ENCODE measurements around the gene LSM5.

LSM5 gene

DNA sequence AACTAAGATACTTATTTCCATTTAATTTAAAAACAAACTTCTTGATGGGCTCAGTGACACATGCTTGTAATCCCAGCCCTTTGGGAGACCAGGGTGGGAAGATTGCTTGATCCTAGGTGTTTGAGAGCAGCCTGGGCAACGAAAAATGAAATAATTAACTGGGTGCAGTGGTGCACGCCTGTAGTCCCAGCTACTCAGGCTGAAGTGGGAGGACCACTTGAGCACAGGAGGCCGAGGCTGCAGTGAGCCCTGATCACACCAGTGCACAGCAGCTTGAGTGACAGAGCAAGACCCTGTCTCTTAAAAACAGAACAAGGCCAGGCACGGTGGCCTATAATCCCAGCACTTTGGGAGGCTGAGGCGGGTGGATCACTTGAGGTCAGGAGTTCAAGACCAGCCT lies 42.5 kb upstream of the LSM5 start:
- TF ChIP-seq, protein P1, sequence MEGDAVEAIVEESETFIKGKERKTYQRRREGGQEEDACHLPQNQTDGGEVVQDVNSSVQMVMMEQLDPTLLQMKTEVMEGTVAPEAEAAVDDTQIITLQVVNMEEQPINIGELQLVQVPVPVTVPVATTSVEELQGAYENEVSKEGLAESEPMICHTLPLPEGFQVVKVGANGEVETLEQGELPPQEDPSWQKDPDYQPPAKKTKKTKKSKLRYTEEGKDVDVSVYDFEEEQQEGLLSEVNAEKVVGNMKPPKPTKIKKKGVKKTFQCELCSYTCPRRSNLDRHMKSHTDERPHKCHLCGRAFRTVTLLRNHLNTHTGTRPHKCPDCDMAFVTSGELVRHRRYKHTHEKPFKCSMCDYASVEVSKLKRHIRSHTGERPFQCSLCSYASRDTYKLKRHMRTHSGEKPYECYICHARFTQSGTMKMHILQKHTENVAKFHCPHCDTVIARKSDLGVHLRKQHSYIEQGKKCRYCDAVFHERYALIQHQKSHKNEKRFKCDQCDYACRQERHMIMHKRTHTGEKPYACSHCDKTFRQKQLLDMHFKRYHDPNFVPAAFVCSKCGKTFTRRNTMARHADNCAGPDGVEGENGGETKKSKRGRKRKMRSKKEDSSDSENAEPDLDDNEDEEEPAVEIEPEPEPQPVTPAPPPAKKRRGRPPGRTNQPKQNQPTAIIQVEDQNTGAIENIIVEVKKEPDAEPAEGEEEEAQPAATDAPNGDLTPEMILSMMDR (IDR thresholded peaks at IDR 0.05; ENCODE audit: low read depth, low read length), result no peak
- no peak for DNase-seq (ENCODE audit: extremely low read depth, low read depth)

DNA sequence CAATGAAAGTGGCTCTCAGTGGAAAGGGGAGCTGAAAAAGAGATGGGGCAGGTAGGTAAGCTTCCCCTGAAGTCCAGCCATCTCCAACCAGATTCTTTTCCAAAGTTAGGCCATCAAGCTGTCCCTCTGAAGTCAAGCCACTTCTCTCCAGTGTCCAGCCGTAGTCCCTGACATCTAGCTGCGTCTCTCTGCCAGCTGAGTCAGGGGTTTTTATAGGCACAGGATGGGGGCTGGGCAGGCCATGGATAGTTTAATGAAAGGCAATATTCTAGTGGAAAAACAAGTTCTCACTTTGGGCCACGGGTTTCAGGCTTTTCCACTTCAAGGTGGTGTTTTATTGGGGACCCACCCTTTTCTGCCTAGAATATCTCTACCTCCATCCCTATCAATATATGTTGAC lies 41.9 kb upstream of the LSM5 start:
- DNase-seq (ENCODE audit: extremely low read depth, low read depth), result no peak
- TF ChIP-seq, protein P1 (IDR thresholded peaks at IDR 0.05; ENCODE audit: low read depth, low read length), result no peak

DNA sequence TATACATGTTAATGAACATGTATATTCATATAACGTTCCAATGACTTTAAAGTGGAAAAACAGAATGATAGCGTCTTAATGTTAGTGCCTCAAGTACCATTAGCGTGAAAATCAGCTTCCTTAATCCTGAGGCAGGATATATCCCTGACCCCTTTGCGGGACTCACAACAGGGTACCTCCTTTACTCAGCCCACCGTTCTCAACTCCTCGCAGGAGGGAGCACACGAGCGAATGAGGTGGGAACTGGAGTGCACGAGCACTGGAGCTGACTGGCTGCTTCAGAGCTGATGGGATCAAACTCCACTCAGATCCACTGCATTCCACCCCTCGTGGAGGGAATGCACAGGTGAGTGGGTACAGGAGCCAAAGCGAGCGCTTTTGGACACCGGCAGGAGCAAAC lies 41.2 kb upstream of the LSM5 start:
- TF ChIP-seq, protein P1 (IDR thresholded peaks at IDR 0.05; ENCODE audit: low read depth, low read length), result no peak
- DNase-seq (ENCODE audit: extremely low read depth, low read depth), result no peak

DNA sequence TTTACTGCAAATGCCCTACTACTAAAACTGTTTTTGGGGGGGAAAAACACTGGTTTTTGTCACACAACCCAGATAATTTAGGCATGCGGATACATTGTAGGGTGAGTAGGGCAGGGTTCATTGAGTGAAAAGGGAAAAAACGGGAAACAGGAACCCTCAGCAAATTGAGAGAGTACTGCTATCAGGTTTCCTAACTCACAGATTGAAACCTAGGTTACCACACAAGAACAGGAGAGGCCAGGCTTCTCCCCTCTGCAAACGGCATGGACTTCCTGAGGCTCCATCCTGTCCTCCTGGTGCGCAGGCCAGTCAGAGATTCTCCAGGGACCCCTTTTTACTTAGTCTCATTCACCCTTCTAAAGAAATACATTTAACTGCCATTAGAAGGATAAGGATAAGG lies 35.7 kb upstream of the LSM5 start:
- TF ChIP-seq, protein P1 (IDR thresholded peaks at IDR 0.05; ENCODE audit: low read depth, low read length), result no peak
- no peak for DNase-seq (ENCODE audit: extremely low read depth, low read depth)

DNA sequence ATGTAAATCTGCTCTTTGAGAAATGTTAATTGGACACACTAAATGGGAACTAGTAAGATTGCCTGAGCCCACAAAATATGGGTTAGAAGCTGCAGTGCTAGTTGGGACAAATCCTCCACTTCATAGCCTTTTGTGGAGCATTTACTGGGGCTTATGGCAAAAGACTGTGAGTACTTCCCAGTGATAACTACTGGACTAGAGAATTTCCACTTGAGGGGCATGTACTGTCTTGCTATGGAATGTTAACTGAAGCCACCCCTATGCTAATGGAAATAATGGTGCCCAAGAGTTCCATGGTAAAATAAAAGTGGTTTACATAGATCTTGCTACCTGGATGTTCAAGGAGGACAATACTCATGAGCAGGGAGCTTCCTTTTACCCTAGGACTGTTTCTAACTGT lies 34.5 kb upstream of the LSM5 start:
- DNase-seq (ENCODE audit: extremely low read depth, low read depth), result no peak
- TF ChIP-seq, protein P1 (IDR thresholded peaks at IDR 0.05; ENCODE audit: low read depth, low read length), result no peak

DNA sequence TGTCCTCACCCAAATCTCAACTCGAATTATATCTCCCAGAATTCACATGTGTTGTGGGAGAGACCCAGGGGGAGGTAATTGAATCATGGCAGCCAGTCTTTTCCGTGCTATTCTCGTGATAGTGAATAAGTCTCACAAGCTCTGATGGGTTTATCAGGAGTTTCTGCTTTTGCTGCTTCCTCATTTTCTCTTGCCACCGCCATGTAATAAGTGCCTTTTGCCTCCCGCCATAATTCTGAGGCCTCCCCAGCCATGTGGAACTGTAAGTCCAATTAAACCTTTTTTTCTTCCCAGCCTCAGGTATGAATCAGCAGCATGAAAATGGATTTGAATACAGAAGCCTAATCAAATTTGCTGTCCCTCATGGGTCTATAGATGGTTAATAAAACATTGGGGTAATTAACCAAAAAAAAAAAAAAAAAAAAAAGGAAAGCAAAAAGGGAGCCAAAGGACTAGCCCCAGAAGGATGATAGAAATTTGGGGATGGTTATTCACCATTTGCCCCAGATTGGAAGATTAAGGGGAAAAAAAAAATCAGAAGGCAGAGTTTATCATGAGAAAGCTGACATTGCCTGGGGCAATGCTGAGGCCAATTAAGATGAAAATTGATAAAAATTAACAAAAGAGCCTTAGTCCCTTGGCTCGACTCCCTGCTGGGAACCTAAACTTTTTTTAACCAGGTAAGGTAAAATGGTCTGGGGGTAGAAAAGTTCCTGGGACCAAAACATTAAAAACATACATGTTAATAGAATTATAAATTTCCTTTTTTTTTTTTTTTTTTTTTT lies 32.8 kb upstream of the LSM5 start:
- TF ChIP-seq, protein P1 (IDR thresholded peaks at IDR 0.05; ENCODE audit: low read depth, low read length), result no peak
- no peak for DNase-seq (ENCODE audit: extremely low read depth, low read depth)

DNA sequence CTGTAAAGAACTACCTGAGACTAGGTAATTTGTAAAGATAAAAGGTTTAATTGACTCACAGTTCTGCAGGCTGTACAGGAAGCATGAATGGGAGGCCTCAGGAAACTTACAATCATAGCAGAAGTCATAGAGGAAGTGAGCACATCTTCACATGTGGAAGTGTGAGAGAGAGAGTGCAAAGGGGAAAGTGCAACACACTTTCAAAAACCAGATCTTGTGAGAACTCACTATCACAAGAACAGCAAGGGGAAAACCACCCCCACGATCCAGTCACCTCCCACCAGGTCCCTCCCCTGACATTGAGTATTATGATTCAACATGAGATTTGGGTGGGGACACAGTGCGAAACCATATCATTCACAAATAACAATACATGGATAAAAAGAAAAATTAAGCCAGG lies 29.6 kb upstream of the LSM5 start:
- TF ChIP-seq, protein P1 (IDR thresholded peaks at IDR 0.05; ENCODE audit: low read depth, low read length), result no peak
- no peak for DNase-seq (ENCODE audit: extremely low read depth, low read depth)

All from AG09319 (cell line).